H1 (cell line): ENCODE results near the gene CCDC15. TPM values are rescaled to one million over a fixed set of nuclear protein-coding genes. Genes with fewer than 3 reads are reported as not detected.

ENCODE experiments used
- CTCF ChIA-PET: fragments of 300-600 bp; sonication (Branson Sonifier 250); formaldehyde crosslinking; loops from one replicate; lab custom pipeline; 2021; ENCODE audit not compliant: partially characterized antibody; lab: Charles Lee
- POLR2A ChIA-PET: fragments of 300-600 bp; sonication (Branson Sonifier 250); formaldehyde crosslinking; loops from one replicate; lab custom pipeline; 2021; ENCODE audit warnings: inconsistent platforms; ENCODE audit not compliant: partially characterized antibody; lab: Charles Lee
- DNase-seq, 2 experiments: peaks; one replicate each; pipeline versions ENCODE4 v3.0.0 to v3.0.0-alpha.2; 2010 to 2022; ENCODE audit warnings: low spot score in 2 of 2, low read depth in 1 of 2, mixed read lengths in 1 of 2
- FAIRE-seq: peaks from 2 replicates; lab custom pipeline; 2011; peaks lifted over from hg19 to GRCh38; lab: Jason Lieb, UNC
- H2AFZ ChIP-seq: 2 replicates; pipeline ENCODE4 v1.8.1; 2012; ENCODE audit warnings: low read length, inconsistent platforms
- H2AK5ac ChIP-seq: 2 replicates; pipeline ENCODE4 v1.6.1; 2013; ENCODE audit warnings: low read depth, low read length
- H2BK120ac ChIP-seq: replicated peaks from 2 replicates; pipeline ENCODE3; 2013; ENCODE audit warnings: low read depth, low read length, inconsistent platforms
- H2BK12ac ChIP-seq: 2 replicates; pipeline ENCODE4 v1.6.1; 2013; ENCODE audit warnings: low read depth, low read length
- H2BK15ac ChIP-seq: 2 replicates; pipeline ENCODE4 v1.6.1; 2013; ENCODE audit warnings: low read length
- H2BK20ac ChIP-seq: 2 replicates; pipeline ENCODE4 v1.6.1; 2013; ENCODE audit warnings: low read length
- H2BK5ac ChIP-seq: 2 replicates; pipeline ENCODE4 v1.6.1; 2013; ENCODE audit warnings: low read depth, low read length
- H3K14ac ChIP-seq: 2 replicates; pipeline ENCODE4 v1.6.1; 2013; ENCODE audit warnings: inconsistent platforms; ENCODE audit not compliant: insufficient read length
- H3K18ac ChIP-seq: 2 replicates; pipeline ENCODE4 v1.6.1; 2013; ENCODE audit warnings: low read length; ENCODE audit errors: extremely low read depth
- H3K23ac ChIP-seq: 2 replicates; pipeline ENCODE4 v1.6.1; 2013; ENCODE audit warnings: inconsistent platforms; ENCODE audit not compliant: insufficient read length
- H3K23me2 ChIP-seq: 2 replicates; pipeline ENCODE4 v1.6.1; 2013; ENCODE audit warnings: low read depth, low read length
- H3K27ac ChIP-seq: 2 replicates; pipeline ENCODE4 v1.6.1; 2011; ENCODE audit warnings: low read depth, low read length, inconsistent platforms
- H3K27me3 ChIP-seq, 4 experiments: replicated peaks in 1 of 4; 1 replicate in 1 of 4; 2 replicates in 3 of 4; pipeline versions ENCODE4 v1.6.1 to v1.8.1; 2011 to 2013; ENCODE audit warnings: low read length in 3 of 4, mild to moderate bottlenecking in 3 of 4, inconsistent platforms in 2 of 4, mixed read lengths in 2 of 4, moderate library complexity in 1 of 4; ENCODE audit not compliant: control insufficient read depth in 3 of 4, insufficient read depth in 3 of 4; ENCODE audit errors: extremely low read depth in 1 of 4
- H3K36me3 ChIP-seq, 4 experiments: 2 replicates each; pipeline versions ENCODE4 v1.6.1 to v1.8.1; 2011 to 2013; ENCODE audit warnings: mild to moderate bottlenecking in 4 of 4, low read length in 3 of 4, moderate library complexity in 2 of 4, control low read depth in 1 of 4, inconsistent platforms in 1 of 4; ENCODE audit not compliant: insufficient read depth in 4 of 4, control insufficient read depth in 2 of 4
- H3K4ac ChIP-seq: replicated peaks from 2 replicates; pipeline ENCODE3; 2013; ENCODE audit warnings: low read length, low read depth, mixed read lengths, inconsistent platforms; ENCODE audit not compliant: insufficient read length
- H3K4me1 ChIP-seq, 4 experiments: replicated peaks in 1 of 4; 1 replicate in 1 of 4; 2 replicates in 3 of 4; pipeline versions ENCODE4 v1.6.1 to v1.8.1; 2011 to 2013; ENCODE audit warnings: low read length in 3 of 4, inconsistent platforms in 2 of 4, mixed read lengths in 1 of 4; ENCODE audit not compliant: insufficient read depth in 4 of 4, control insufficient read depth in 3 of 4
- H3K4me2 ChIP-seq, 2 experiments: 2 replicates each; pipeline versions ENCODE4 v1.6.1 to v1.8.1; 2011 to 2013; ENCODE audit warnings: low read depth in 2 of 2, low read length in 2 of 2, control low read depth in 1 of 2, inconsistent platforms in 1 of 2, mild to moderate bottlenecking in 1 of 2; ENCODE audit not compliant: insufficient read depth in 1 of 2
- H3K4me3 ChIP-seq, 4 experiments: fragments of 200-600, 300-600 bp in 1 of 4; sonication (generic), shearing (Covaris generic), sonication (Bioruptor Twin) in 1 of 4; 2 replicates each; pipeline versions ENCODE4 v1.5.1 to v1.8.1; 2011 to 2016; ENCODE audit warnings: low read length in 4 of 4, low read depth in 3 of 4, control low read depth in 2 of 4, inconsistent platforms in 2 of 4, mild to moderate bottlenecking in 2 of 4, mixed read lengths in 1 of 4, moderate library complexity in 1 of 4; ENCODE audit not compliant: insufficient read depth in 2 of 4; ENCODE audit errors: extremely low read depth in 1 of 4
- H3K56ac ChIP-seq: replicated peaks from 2 replicates; pipeline ENCODE3; 2013; ENCODE audit warnings: low read depth, mild to moderate bottlenecking, mixed read lengths, low read length, inconsistent platforms; ENCODE audit not compliant: insufficient read length
- H3K79me1 ChIP-seq: 2 replicates; pipeline ENCODE4 v1.6.1; 2013; ENCODE audit warnings: low read depth, low read length, control low read depth
- H3K79me2 ChIP-seq, 2 experiments: 2 replicates each; pipeline versions ENCODE4 v1.6.1 to v1.8.1; 2012 to 2013; ENCODE audit warnings: low read length in 2 of 2, mild to moderate bottlenecking in 2 of 2, inconsistent platforms in 1 of 2; ENCODE audit not compliant: insufficient read depth in 2 of 2, control insufficient read depth in 1 of 2
- H3K9ac ChIP-seq, 4 experiments: replicated peaks in 1 of 4; 1 replicate in 1 of 4; 2 replicates in 3 of 4; pipeline versions ENCODE4 v1.6.1 to v1.8.1; 2011 to 2013; ENCODE audit warnings: low read depth in 3 of 4, low read length in 3 of 4, control low read depth in 2 of 4, mild to moderate bottlenecking in 2 of 4, moderate library complexity in 2 of 4, inconsistent platforms in 1 of 4; ENCODE audit errors: extremely low read depth in 1 of 4
- H3K9me3 ChIP-seq, 2 experiments: 2 replicates each; pipeline versions ENCODE4 v1.6.1 to v1.8.1; 2012 to 2013; ENCODE audit warnings: mild to moderate bottlenecking in 2 of 2, moderate library complexity in 2 of 2, control low read depth in 1 of 2, inconsistent platforms in 1 of 2, low read depth in 1 of 2, low read length in 1 of 2, mixed read lengths in 1 of 2; ENCODE audit not compliant: insufficient read depth in 2 of 2
- H4K20me1 ChIP-seq, 2 experiments: replicated peaks in 1 of 2; 2 replicates each; pipeline versions ENCODE3 to v1.8.1; 2011 to 2013; ENCODE audit warnings: inconsistent platforms in 2 of 2, low read length in 2 of 2, mild to moderate bottlenecking in 1 of 2; ENCODE audit not compliant: insufficient read depth in 2 of 2, control insufficient read depth in 1 of 2
- H4K5ac ChIP-seq: 2 replicates; pipeline ENCODE4 v1.6.1; 2013; ENCODE audit warnings: low read length, low read depth, mixed read lengths, inconsistent platforms; ENCODE audit not compliant: insufficient read length
- H4K8ac ChIP-seq: 2 replicates; pipeline ENCODE4 v1.8.0; 2013; ENCODE audit warnings: mild to moderate bottlenecking, moderate library complexity, low read length, inconsistent platforms; ENCODE audit not compliant: insufficient read depth; ENCODE audit errors: extremely low read depth
- H4K91ac ChIP-seq: replicated peaks from 2 replicates; pipeline ENCODE3; 2013; ENCODE audit warnings: low read length, mixed read lengths, inconsistent platforms; ENCODE audit not compliant: insufficient read length
- CREB1 ChIP-seq: IDR thresholded peaks from 2 replicates; pipeline ENCODE4 v1.6.1; 2012; ENCODE audit warnings: inconsistent platforms
- CTBP2 ChIP-seq: IDR thresholded peaks from 2 replicates; pipeline ENCODE4 v1.7.0; 2011; ENCODE audit warnings: borderline replicate concordance, mild to moderate bottlenecking, moderate library complexity, mixed read lengths, low read length; ENCODE audit not compliant: insufficient read depth, insufficient read length
- NRF1 ChIP-seq: IDR thresholded peaks from 2 replicates; pipeline ENCODE4 v1.6.1; 2011; ENCODE audit warnings: mild to moderate bottlenecking, low read depth, low read length, improper control_type of control experiment
- PHF8 ChIP-seq: fragments of 200-600 bp; sonication (generic); conservative IDR thresholded peaks from 2 replicates; pipeline ENCODE4 v1.7.1; 2012; ENCODE audit warnings: low read depth, mild to moderate bottlenecking, inconsistent platforms, low read length, moderate library complexity
- POLR2AphosphoS5 ChIP-seq: IDR thresholded peaks from 2 replicates; pipeline ENCODE4 v1.6.1; 2011; ENCODE audit warnings: low read depth, low read length
- RFX5 ChIP-seq: IDR thresholded peaks from 2 replicates; pipeline ENCODE4 v1.6.1; 2011; ENCODE audit warnings: low read depth, low read length, improper control_type of control experiment, borderline replicate concordance
- RNF2 ChIP-seq: fragments of 200-900, 300-1000 bp; sonication (generic); IDR thresholded peaks from 2 replicates; pipeline ENCODE4 v1.7.1; 2016; ENCODE audit warnings: borderline replicate concordance, low read depth, mild to moderate bottlenecking, antibody characterized with exemption, low read length; ENCODE audit not compliant: poor library complexity, severe bottlenecking; ENCODE audit errors: missing control alignments
- WGBS, 2 experiments: shearing (Covaris generic) in 1 of 2; methylation state at CpG; one replicate each; pipeline versions ENCODE4 v1.1.6 to v1.1.7; 2013 to 2015; ENCODE audit warnings: low lambda C conversion rate in 2 of 2, mixed read lengths in 2 of 2, inconsistent platforms in 1 of 2, low coverage in 1 of 2, missing lambda C conversion rate in 1 of 2; ENCODE audit not compliant: insufficient replicate concordance in 2 of 2, insufficient coverage in 1 of 2, insufficient read length in 1 of 2; ENCODE audit errors: extremely low coverage in 1 of 2, missing lambda C conversion rate in 1 of 2; 5-methylcytosine and 5-hydroxymethylcytosine counted together
- polyA plus RNA-seq, 7 experiments: library from polyadenylated mRNA; depleted of rRNA in 3 of 7; stranded (reverse) in 5 of 7; unstranded in 2 of 7; fragments of >200 nt in 5 of 7; fragments of 200-250 nt in 2 of 7; gene quantifications; 1 replicate in 5 of 7; 2 replicates in 1 of 7; 4 replicates in 1 of 7; pipeline versions ENCODE4 v1.2.1 to v1.2.3, GENCODE V29; 2011 to 2013; ENCODE audit warnings: missing spikeins in 2 of 7, mixed read lengths in 2 of 7
- total RNA-seq: library from RNA; stranded (reverse); fragmentation: NEBNext Ultra II Directional; extraction: Animal tissue kit (Norgen Biotek cat#: 25700); gene quantifications from 2 replicates; pipeline ENCODE4 v1.2.1, GENCODE V29; 2021

The CCDC15 gene
- total and polyA plus RNA-seq, 2 of the 8 experiments (the other 6 are each of a cell fraction or from before 2014, with no cell fraction given), result 1.5 to 3.1 TPM

DNA sequence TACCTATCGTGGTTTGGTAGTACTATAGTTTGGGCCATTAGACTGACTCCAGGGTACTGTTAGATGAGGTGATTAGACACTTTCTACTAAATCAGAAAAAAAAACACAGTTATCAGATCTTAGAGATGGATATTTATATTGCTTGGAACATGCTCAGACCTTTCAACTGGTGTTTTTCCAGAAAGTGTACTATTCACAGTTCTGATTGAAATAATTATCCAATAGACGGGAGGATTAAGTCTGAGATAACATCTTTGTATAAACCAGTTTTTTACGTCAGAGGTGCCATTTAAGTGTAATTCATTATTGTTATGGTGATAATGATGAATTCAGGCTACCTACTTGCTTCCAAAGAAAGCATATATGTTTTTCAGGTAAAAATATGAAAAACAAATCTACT lies 22.5 kb downstream of the CCDC15 start:
- Histone ChIP-seq H3K4me2 (no peak overlapping the region), H4K8ac (no peak overlapping the region), H3K18ac (no peak overlapping the region), H3K4ac (no peak overlapping the region), H3K9ac (no peak overlapping the region), H2BK12ac (no peak overlapping the region), H4K5ac (no peak overlapping the region), H3K14ac (no peak overlapping the region), H3K79me1 (no peaks in the 10 kb centered on the region), H2BK15ac (no peak overlapping the region), H3K4me3 (no peak overlapping the region), H3K27ac (no peak overlapping the region), H3K56ac (no peak overlapping the region), H2AFZ (no peak overlapping the region), H4K20me1 (no peaks in the 10 kb centered on the region), H3K27me3 (no peaks in the 10 kb centered on the region), H3K4me1 (no peaks in the 10 kb centered on the region), H2BK120ac (no peak overlapping the region), H2AK5ac (no peak overlapping the region), H3K9me3 (no peaks in the 10 kb centered on the region), H2BK20ac (no peak overlapping the region), H3K79me2 (no peaks in the 10 kb centered on the region), H3K23me2 (no peaks in the 10 kb centered on the region), H4K91ac (no peak overlapping the region), H3K36me3 (no peaks in the 10 kb centered on the region), H3K23ac (no peak overlapping the region), H2BK5ac (no peak overlapping the region)
- CTCF ChIA-PET, result no interaction called here
- POLR2A ChIA-PET, result no interaction called here
- TF ChIP-seq CTBP2, result no peak
- TF ChIP-seq RFX5, result no peak
- TF ChIP-seq POLR2AphosphoS5, result no peak
- TF ChIP-seq CREB1, result no peak
- no peak for TF ChIP-seq RNF2
- TF ChIP-seq PHF8, result no peak
- no peak for TF ChIP-seq NRF1
- 93% methylated on average over 3 of the region's 3 CpGs; no CpG with 5 or more reads in 1 of the 2 experiments for WGBS, 2 experiments
- DNase-seq, result no peak
- no peak for FAIRE-seq
